H1 (cell line): ENCODE data around the gene CAPN8. TPM values are rescaled to one million over a fixed set of nuclear protein-coding genes. Genes with fewer than 3 reads are reported as not detected.

Experiments used
- CTCF ChIA-PET: fragments of 300-600 bp; sonication (Branson Sonifier 250); formaldehyde crosslinking; loops from one replicate; lab custom pipeline; 2021; ENCODE audit not compliant: partially characterized antibody; lab: Charles Lee
- POLR2A ChIA-PET: fragments of 300-600 bp; sonication (Branson Sonifier 250); formaldehyde crosslinking; loops from one replicate; lab custom pipeline; 2021; ENCODE audit warnings: inconsistent platforms; ENCODE audit not compliant: partially characterized antibody; lab: Charles Lee
- DNase-seq, 2 experiments: peaks; one replicate each; pipeline versions ENCODE4 v3.0.0 to v3.0.0-alpha.2; 2010 to 2022; ENCODE audit warnings: low spot score in 2 of 2, low read depth in 1 of 2, mixed read lengths in 1 of 2
- FAIRE-seq: peaks from 2 replicates; lab custom pipeline; 2011; peaks lifted over from hg19 to GRCh38; lab: Jason Lieb, UNC
- H2AFZ ChIP-seq: 2 replicates; pipeline ENCODE4 v1.8.1; 2012; ENCODE audit warnings: low read length, inconsistent platforms
- H2AK5ac ChIP-seq: 2 replicates; pipeline ENCODE4 v1.6.1; 2013; ENCODE audit warnings: low read depth, low read length
- H2BK120ac ChIP-seq: replicated peaks from 2 replicates; pipeline ENCODE3; 2013; ENCODE audit warnings: low read depth, low read length, inconsistent platforms
- H2BK12ac ChIP-seq: 2 replicates; pipeline ENCODE4 v1.6.1; 2013; ENCODE audit warnings: low read depth, low read length
- H2BK15ac ChIP-seq: 2 replicates; pipeline ENCODE4 v1.6.1; 2013; ENCODE audit warnings: low read length
- H2BK20ac ChIP-seq: 2 replicates; pipeline ENCODE4 v1.6.1; 2013; ENCODE audit warnings: low read length
- H2BK5ac ChIP-seq: 2 replicates; pipeline ENCODE4 v1.6.1; 2013; ENCODE audit warnings: low read depth, low read length
- H3K14ac ChIP-seq: 2 replicates; pipeline ENCODE4 v1.6.1; 2013; ENCODE audit warnings: inconsistent platforms; ENCODE audit not compliant: insufficient read length
- H3K18ac ChIP-seq: 2 replicates; pipeline ENCODE4 v1.6.1; 2013; ENCODE audit warnings: low read length; ENCODE audit errors: extremely low read depth
- H3K23ac ChIP-seq: 2 replicates; pipeline ENCODE4 v1.6.1; 2013; ENCODE audit warnings: inconsistent platforms; ENCODE audit not compliant: insufficient read length
- H3K23me2 ChIP-seq: 2 replicates; pipeline ENCODE4 v1.6.1; 2013; ENCODE audit warnings: low read depth, low read length
- H3K27ac ChIP-seq: 2 replicates; pipeline ENCODE4 v1.6.1; 2011; ENCODE audit warnings: low read depth, low read length, inconsistent platforms
- H3K27me3 ChIP-seq, 4 experiments: replicated peaks in 1 of 4; 1 replicate in 1 of 4; 2 replicates in 3 of 4; pipeline versions ENCODE4 v1.6.1 to v1.8.1; 2011 to 2013; ENCODE audit warnings: low read length in 3 of 4, mild to moderate bottlenecking in 3 of 4, inconsistent platforms in 2 of 4, mixed read lengths in 2 of 4, moderate library complexity in 1 of 4; ENCODE audit not compliant: control insufficient read depth in 3 of 4, insufficient read depth in 3 of 4; ENCODE audit errors: extremely low read depth in 1 of 4
- H3K36me3 ChIP-seq, 4 experiments: 2 replicates each; pipeline versions ENCODE4 v1.6.1 to v1.8.1; 2011 to 2013; ENCODE audit warnings: mild to moderate bottlenecking in 4 of 4, low read length in 3 of 4, moderate library complexity in 2 of 4, control low read depth in 1 of 4, inconsistent platforms in 1 of 4; ENCODE audit not compliant: insufficient read depth in 4 of 4, control insufficient read depth in 2 of 4
- H3K4ac ChIP-seq: replicated peaks from 2 replicates; pipeline ENCODE3; 2013; ENCODE audit warnings: low read length, low read depth, mixed read lengths, inconsistent platforms; ENCODE audit not compliant: insufficient read length
- H3K4me1 ChIP-seq, 4 experiments: replicated peaks in 1 of 4; 1 replicate in 1 of 4; 2 replicates in 3 of 4; pipeline versions ENCODE4 v1.6.1 to v1.8.1; 2011 to 2013; ENCODE audit warnings: low read length in 3 of 4, inconsistent platforms in 2 of 4, mixed read lengths in 1 of 4; ENCODE audit not compliant: insufficient read depth in 4 of 4, control insufficient read depth in 3 of 4
- H3K4me2 ChIP-seq, 2 experiments: 2 replicates each; pipeline versions ENCODE4 v1.6.1 to v1.8.1; 2011 to 2013; ENCODE audit warnings: low read depth in 2 of 2, low read length in 2 of 2, control low read depth in 1 of 2, inconsistent platforms in 1 of 2, mild to moderate bottlenecking in 1 of 2; ENCODE audit not compliant: insufficient read depth in 1 of 2
- H3K4me3 ChIP-seq, 4 experiments: fragments of 200-600, 300-600 bp in 1 of 4; sonication (generic), shearing (Covaris generic), sonication (Bioruptor Twin) in 1 of 4; 2 replicates each; pipeline versions ENCODE4 v1.5.1 to v1.8.1; 2011 to 2016; ENCODE audit warnings: low read length in 4 of 4, low read depth in 3 of 4, control low read depth in 2 of 4, inconsistent platforms in 2 of 4, mild to moderate bottlenecking in 2 of 4, mixed read lengths in 1 of 4, moderate library complexity in 1 of 4; ENCODE audit not compliant: insufficient read depth in 2 of 4; ENCODE audit errors: extremely low read depth in 1 of 4
- H3K56ac ChIP-seq: replicated peaks from 2 replicates; pipeline ENCODE3; 2013; ENCODE audit warnings: low read depth, mild to moderate bottlenecking, mixed read lengths, low read length, inconsistent platforms; ENCODE audit not compliant: insufficient read length
- H3K79me1 ChIP-seq: 2 replicates; pipeline ENCODE4 v1.6.1; 2013; ENCODE audit warnings: low read depth, low read length, control low read depth
- H3K79me2 ChIP-seq, 2 experiments: 2 replicates each; pipeline versions ENCODE4 v1.6.1 to v1.8.1; 2012 to 2013; ENCODE audit warnings: low read length in 2 of 2, mild to moderate bottlenecking in 2 of 2, inconsistent platforms in 1 of 2; ENCODE audit not compliant: insufficient read depth in 2 of 2, control insufficient read depth in 1 of 2
- H3K9ac ChIP-seq, 4 experiments: replicated peaks in 1 of 4; 1 replicate in 1 of 4; 2 replicates in 3 of 4; pipeline versions ENCODE4 v1.6.1 to v1.8.1; 2011 to 2013; ENCODE audit warnings: low read depth in 3 of 4, low read length in 3 of 4, control low read depth in 2 of 4, mild to moderate bottlenecking in 2 of 4, moderate library complexity in 2 of 4, inconsistent platforms in 1 of 4; ENCODE audit errors: extremely low read depth in 1 of 4
- H3K9me3 ChIP-seq, 2 experiments: 2 replicates each; pipeline versions ENCODE4 v1.6.1 to v1.8.1; 2012 to 2013; ENCODE audit warnings: mild to moderate bottlenecking in 2 of 2, moderate library complexity in 2 of 2, control low read depth in 1 of 2, inconsistent platforms in 1 of 2, low read depth in 1 of 2, low read length in 1 of 2, mixed read lengths in 1 of 2; ENCODE audit not compliant: insufficient read depth in 2 of 2
- H4K20me1 ChIP-seq, 2 experiments: replicated peaks in 1 of 2; 2 replicates each; pipeline versions ENCODE3 to v1.8.1; 2011 to 2013; ENCODE audit warnings: inconsistent platforms in 2 of 2, low read length in 2 of 2, mild to moderate bottlenecking in 1 of 2; ENCODE audit not compliant: insufficient read depth in 2 of 2, control insufficient read depth in 1 of 2
- H4K5ac ChIP-seq: 2 replicates; pipeline ENCODE4 v1.6.1; 2013; ENCODE audit warnings: low read length, low read depth, mixed read lengths, inconsistent platforms; ENCODE audit not compliant: insufficient read length
- H4K8ac ChIP-seq: 2 replicates; pipeline ENCODE4 v1.8.0; 2013; ENCODE audit warnings: mild to moderate bottlenecking, moderate library complexity, low read length, inconsistent platforms; ENCODE audit not compliant: insufficient read depth; ENCODE audit errors: extremely low read depth
- H4K91ac ChIP-seq: replicated peaks from 2 replicates; pipeline ENCODE3; 2013; ENCODE audit warnings: low read length, mixed read lengths, inconsistent platforms; ENCODE audit not compliant: insufficient read length
- CHD2 ChIP-seq: IDR thresholded peaks from 2 replicates; pipeline ENCODE4 v1.6.1; 2012; ENCODE audit warnings: low read length, improper control_type of control experiment
- JUN ChIP-seq: IDR thresholded peaks from 2 replicates; pipeline ENCODE4 v1.6.1; 2011; ENCODE audit warnings: low read depth, mild to moderate bottlenecking, improper control_type of control experiment, low read length
- JUND ChIP-seq: IDR thresholded peaks from 2 replicates; pipeline ENCODE4 v1.6.1; 2011; ENCODE audit warnings: mild to moderate bottlenecking, improper control_type of control experiment, low read length
- RNF2 ChIP-seq: fragments of 200-900, 300-1000 bp; sonication (generic); IDR thresholded peaks from 2 replicates; pipeline ENCODE4 v1.7.1; 2016; ENCODE audit warnings: borderline replicate concordance, low read depth, mild to moderate bottlenecking, antibody characterized with exemption, low read length; ENCODE audit not compliant: poor library complexity, severe bottlenecking; ENCODE audit errors: missing control alignments
- SIX5 ChIP-seq: IDR thresholded peaks from 2 replicates; pipeline ENCODE4 v1.6.1; 2011; ENCODE audit warnings: mild to moderate bottlenecking, low read depth, low read length
- SP4 ChIP-seq: IDR thresholded peaks from 2 replicates; pipeline ENCODE4 v1.6.1; 2012; ENCODE audit warnings: low read length, inconsistent platforms
- TAF1 ChIP-seq: IDR thresholded peaks from 2 replicates; pipeline ENCODE4 v1.6.1; 2011; ENCODE audit warnings: mild to moderate bottlenecking, low read depth, low read length
- WGBS, 2 experiments: shearing (Covaris generic) in 1 of 2; methylation state at CpG; one replicate each; pipeline versions ENCODE4 v1.1.6 to v1.1.7; 2013 to 2015; ENCODE audit warnings: low lambda C conversion rate in 2 of 2, mixed read lengths in 2 of 2, inconsistent platforms in 1 of 2, low coverage in 1 of 2, missing lambda C conversion rate in 1 of 2; ENCODE audit not compliant: insufficient replicate concordance in 2 of 2, insufficient coverage in 1 of 2, insufficient read length in 1 of 2; ENCODE audit errors: extremely low coverage in 1 of 2, missing lambda C conversion rate in 1 of 2; 5-methylcytosine and 5-hydroxymethylcytosine counted together
- polyA plus RNA-seq, 7 experiments: library from polyadenylated mRNA; depleted of rRNA in 3 of 7; stranded (reverse) in 5 of 7; unstranded in 2 of 7; fragments of >200 nt in 5 of 7; fragments of 200-250 nt in 2 of 7; gene quantifications; 1 replicate in 5 of 7; 2 replicates in 1 of 7; 4 replicates in 1 of 7; pipeline versions ENCODE4 v1.2.1 to v1.2.3, GENCODE V29; 2011 to 2013; ENCODE audit warnings: missing spikeins in 2 of 7, mixed read lengths in 2 of 7
- total RNA-seq: library from RNA; stranded (reverse); fragmentation: NEBNext Ultra II Directional; extraction: Animal tissue kit (Norgen Biotek cat#: 25700); gene quantifications from 2 replicates; pipeline ENCODE4 v1.2.1, GENCODE V29; 2021
- TF ChIP-seq, protein P1 (sequence below): IDR thresholded peaks from 2 replicates; pipeline ENCODE4 v1.6.1; 2011; ENCODE audit warnings: low read length, improper control_type of control experiment

The CAPN8 gene
- total and polyA plus RNA-seq, 2 of the 8 experiments (the other 6 are each of a cell fraction or from before 2014, with no cell fraction given): 0.20 to 0.26 TPM

DNA sequence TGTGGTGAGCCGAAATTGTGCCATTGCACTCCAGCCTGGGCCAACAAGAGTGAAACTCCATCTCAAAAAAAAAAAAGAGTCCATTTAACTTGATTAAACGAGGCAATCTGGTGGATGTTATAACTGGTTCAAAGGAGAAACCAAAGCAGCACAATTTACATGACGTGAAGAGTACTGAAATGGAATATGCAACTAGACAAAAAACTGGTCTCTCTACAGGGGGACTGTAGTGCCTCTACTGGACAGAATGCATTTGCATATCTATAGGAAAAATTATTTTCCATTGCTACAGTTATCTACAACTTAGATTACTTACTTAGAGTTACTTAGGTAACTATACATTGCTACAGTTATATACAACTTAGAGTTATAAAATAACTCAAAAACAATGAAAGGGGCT, 44.1 kb upstream of the CAPN8 start:
- H2AK5ac ChIP-seq: no peak overlapping the region
- no peaks in the 10 kb centered on the region for H3K36me3 ChIP-seq
- H3K4ac ChIP-seq: no peak overlapping the region
- H3K4me3 ChIP-seq: no peak overlapping the region
- H2BK15ac ChIP-seq: no peak overlapping the region
- H3K9me3 ChIP-seq: no peaks in the 10 kb centered on the region
- no peak overlapping the region for H2AFZ ChIP-seq
- H4K20me1 ChIP-seq: peaks cover 0 to 2% of the 10 kb centered on the region in 2 experiments
- H4K5ac ChIP-seq: no peak overlapping the region
- no peak overlapping the region for H4K91ac ChIP-seq
- CTCF ChIA-PET: interaction anchor here (1.1 to 5.2 kb wide), 3 partner anchors 36 to 41 kb away, joined by 3 to 62 read pairs (median 50); no protein-coding TSS in a partner anchor
- no peaks in the 10 kb centered on the region for H3K79me1 ChIP-seq
- no peak overlapping the region for H3K27ac ChIP-seq
- H3K79me2 ChIP-seq: no peaks in the 10 kb centered on the region
- H3K4me1 ChIP-seq: peaks cover 0 to 3% (median 0%) of the 10 kb centered on the region in 4 experiments; a peak in 2 of 7 replicates
- no peak overlapping the region for H3K14ac ChIP-seq
- peaks cover 8% of the 10 kb centered on the region; the same call in 1 of the 2 replicates for H3K23me2 ChIP-seq
- no peak overlapping the region for H2BK20ac ChIP-seq
- H3K27me3 ChIP-seq: peaks cover 0 to 31% (median 19%) of the 10 kb centered on the region in 4 experiments; a peak in 6 of 7 replicates
- H4K8ac ChIP-seq: no peak overlapping the region
- H3K4me2 ChIP-seq: no peak overlapping the region
- no peak overlapping the region for H2BK5ac ChIP-seq
- no peak overlapping the region for H3K56ac ChIP-seq
- no peak overlapping the region for H2BK120ac ChIP-seq
- POLR2A ChIA-PET: no interaction called here
- DNase-seq (no peak), FAIRE-seq (no peak)
- WGBS, 2 experiments: 86% methylated on average over 3 of the region's 3 CpGs; no CpG with 5 or more reads in 1 of the 2 experiments
- no peak overlapping the region for H2BK12ac ChIP-seq
- H3K18ac ChIP-seq: no peak overlapping the region
- no peak overlapping the region for H3K23ac ChIP-seq
- H3K9ac ChIP-seq: no peak overlapping the region
- TF ChIP-seq CHD2: no peak
- no peak for TF ChIP-seq SP4
- TF ChIP-seq TAF1: no peak
- TF ChIP-seq JUN: no peak
- no peak for TF ChIP-seq SIX5
- no peak for TF ChIP-seq RNF2
- TF ChIP-seq, protein P1, sequence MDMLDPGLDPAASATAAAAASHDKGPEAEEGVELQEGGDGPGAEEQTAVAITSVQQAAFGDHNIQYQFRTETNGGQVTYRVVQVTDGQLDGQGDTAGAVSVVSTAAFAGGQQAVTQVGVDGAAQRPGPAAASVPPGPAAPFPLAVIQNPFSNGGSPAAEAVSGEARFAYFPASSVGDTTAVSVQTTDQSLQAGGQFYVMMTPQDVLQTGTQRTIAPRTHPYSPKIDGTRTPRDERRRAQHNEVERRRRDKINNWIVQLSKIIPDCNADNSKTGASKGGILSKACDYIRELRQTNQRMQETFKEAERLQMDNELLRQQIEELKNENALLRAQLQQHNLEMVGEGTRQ: no peak
- no peak for TF ChIP-seq JUND
